Keratinocyte (primary cell): ENCODE data around the gene GALNT2. TPM values are rescaled to one million over a fixed set of nuclear protein-coding genes. Genes with fewer than 3 reads are reported as not detected.

Experiments used
- DNase-seq: peaks from one replicate; pipeline ENCODE4 v3.0.0-alpha.2; 2011; ENCODE audit warnings: low read depth, missing footprints, low spot score
- FAIRE-seq: peaks from 2 replicates; lab custom pipeline; 2011; peaks lifted over from hg19 to GRCh38; lab: Jason Lieb, UNC
- H2AFZ ChIP-seq: 2 replicates; pipeline ENCODE4 v1.6.0; 2012; ENCODE audit warnings: low read length, control low read depth, inconsistent platforms; ENCODE audit not compliant: control insufficient read depth
- H3K27ac ChIP-seq: 2 replicates; pipeline ENCODE4 v1.5.1; 2011; ENCODE audit warnings: low read length; ENCODE audit not compliant: control insufficient read depth, insufficient read depth
- H3K27me3 ChIP-seq: 3 replicates; pipeline ENCODE4 v1.6.0; 2011; ENCODE audit warnings: low read length; ENCODE audit not compliant: control insufficient read depth, insufficient read depth; ENCODE audit errors: extremely low read depth
- H3K36me3 ChIP-seq, 2 experiments: 2 replicates in 1 of 2; 3 replicates in 1 of 2; pipeline ENCODE4 v1.5.1; 2011; ENCODE audit warnings: low read length in 2 of 2, mild to moderate bottlenecking in 1 of 2; ENCODE audit not compliant: control insufficient read depth in 2 of 2, insufficient read depth in 2 of 2; ENCODE audit errors: extremely low read depth in 1 of 2
- H3K4me1 ChIP-seq: 3 replicates; pipeline ENCODE4 v1.5.1; 2011; ENCODE audit warnings: low read length; ENCODE audit not compliant: control insufficient read depth, insufficient read depth; ENCODE audit errors: extremely low read depth
- H3K4me2 ChIP-seq: 3 replicates; pipeline ENCODE4 v1.6.0; 2011; ENCODE audit warnings: low read depth, low read length; ENCODE audit not compliant: control insufficient read depth, insufficient read depth; ENCODE audit errors: extremely low read depth
- H3K4me3 ChIP-seq, 3 experiments: fragments of 200-600 bp in 1 of 3; sonication (generic) in 1 of 3; 2 replicates in 2 of 3; 3 replicates in 1 of 3; pipeline ENCODE4 v1.5.1; 2011 to 2016; ENCODE audit warnings: low read length in 3 of 3, mild to moderate bottlenecking in 3 of 3, control low read depth in 2 of 3, inconsistent platforms in 1 of 3, low read depth in 1 of 3, mixed read lengths in 1 of 3, mixed run types in 1 of 3, moderate library complexity in 1 of 3; ENCODE audit not compliant: control insufficient read depth in 2 of 3, insufficient read depth in 2 of 3; ENCODE audit errors: extremely low read depth in 1 of 3
- H3K79me2 ChIP-seq: 2 replicates; pipeline ENCODE4 v1.6.0; 2012; ENCODE audit warnings: low read length; ENCODE audit not compliant: control insufficient read depth, insufficient read depth
- H3K9ac ChIP-seq: 3 replicates; pipeline ENCODE4 v1.6.0; 2011; ENCODE audit warnings: low read length; ENCODE audit not compliant: control insufficient read depth, insufficient read depth; ENCODE audit errors: extremely low read depth
- H3K9me1 ChIP-seq: 3 replicates; pipeline ENCODE4 v1.6.0; 2011; ENCODE audit warnings: low read length; ENCODE audit not compliant: control insufficient read depth, insufficient read depth; ENCODE audit errors: extremely low read depth
- H3K9me3 ChIP-seq: 2 replicates; pipeline ENCODE4 v1.5.1; 2012; ENCODE audit warnings: low read depth, low read length; ENCODE audit not compliant: control insufficient read depth
- H4K20me1 ChIP-seq: 3 replicates; pipeline ENCODE4 v1.6.0; 2011; ENCODE audit warnings: low read length; ENCODE audit not compliant: control insufficient read depth, insufficient read depth; ENCODE audit errors: extremely low read depth
- EZH2 ChIP-seq: IDR thresholded peaks from one replicate; pipeline ENCODE4 v1.6.1; 2012; ENCODE audit warnings: inconsistent platforms, mild to moderate bottlenecking, low read length, moderate library complexity
- dilution Hi-C: fragments of 300-500 bp; cut with MboI; formaldehyde crosslinking; loops from one replicate; pipeline ENCODE4 v1.7.0; 2020; ENCODE audit warnings: low sequenced_read_pairs; ENCODE audit not compliant: extremely low pct_ligation_motif_present
- polyA plus RNA-seq, 5 experiments: library from polyadenylated mRNA; depleted of rRNA in 3 of 5; stranded (reverse) in 3 of 5; stranded (forward) in 1 of 5; unstranded in 1 of 5; fragments of >200 nt; gene quantifications; 1 replicate in 1 of 5; 2 replicates in 3 of 5; 3 replicates in 1 of 5; pipeline versions ENCODE4 v1.2.1 to v1.2.3, GENCODE V29; 2011 to 2012; ENCODE audit warnings: missing spikeins in 2 of 5, low read depth in 1 of 5, low replicate concordance in 1 of 5
- TF ChIP-seq, protein P1 (sequence below), 3 experiments: IDR thresholded peaks in 1 of 3; conservative IDR thresholded peaks in 1 of 3; optimal IDR thresholded peaks in 1 of 3; 2 replicates in 2 of 3; 3 replicates in 1 of 3; pipeline versions ENCODE3 to v1.5.1; 2011; ENCODE audit warnings: low read length in 3 of 3, mild to moderate bottlenecking in 3 of 3, moderate library complexity in 2 of 3, control low read depth in 1 of 3, inconsistent platforms in 1 of 3; ENCODE audit not compliant: insufficient read depth in 2 of 3; ENCODE audit errors: extremely low read depth in 1 of 3

GALNT2 gene
- polyA plus RNA-seq, 1 donor (not counting 4 experiments of a cell fraction or from before 2014, with no cell fraction given) = 61.7 TPM

DNA sequence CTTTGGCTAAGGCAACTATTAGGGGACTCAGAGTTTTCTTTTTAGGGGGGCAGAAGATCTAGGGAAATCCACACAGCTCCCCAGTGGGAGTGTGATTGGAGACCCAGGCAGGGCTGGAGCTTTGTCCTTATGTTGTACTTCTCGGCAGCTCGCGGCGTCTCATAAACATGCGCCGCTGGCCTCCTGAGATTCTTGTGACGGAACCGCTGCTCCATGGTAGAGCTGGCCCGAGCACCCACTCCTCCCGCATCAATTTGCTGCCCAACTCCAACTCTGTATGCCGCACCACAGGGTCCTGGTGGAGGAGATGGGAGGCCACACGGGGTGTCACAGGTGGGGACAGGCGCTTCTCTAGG, 143.9 kb downstream of the GALNT2 start:
- dilution Hi-C loops = no loop called here
- Histone ChIP-seq H3K4me1 (no peaks in the 10 kb centered on the region), H3K4me2 (no peak overlapping the region), H3K9me1 (peaks cover 2% of the 10 kb centered on the region), H3K9ac (no peak overlapping the region), H3K79me2 (peaks cover 57% of the 10 kb centered on the region), H3K27ac (no peak overlapping the region), H3K9me3 (no peaks in the 10 kb centered on the region), H3K4me3 (no peak overlapping the region), H3K36me3 (peaks cover 0 to 4% of the 10 kb centered on the region in 2 experiments), H2AFZ (no peak overlapping the region), H3K27me3 (no peaks in the 10 kb centered on the region), H4K20me1 (peaks cover 6% of the 10 kb centered on the region)
- DNase-seq (no peak), FAIRE-seq (no peak)
- TF ChIP-seq, protein P1, sequence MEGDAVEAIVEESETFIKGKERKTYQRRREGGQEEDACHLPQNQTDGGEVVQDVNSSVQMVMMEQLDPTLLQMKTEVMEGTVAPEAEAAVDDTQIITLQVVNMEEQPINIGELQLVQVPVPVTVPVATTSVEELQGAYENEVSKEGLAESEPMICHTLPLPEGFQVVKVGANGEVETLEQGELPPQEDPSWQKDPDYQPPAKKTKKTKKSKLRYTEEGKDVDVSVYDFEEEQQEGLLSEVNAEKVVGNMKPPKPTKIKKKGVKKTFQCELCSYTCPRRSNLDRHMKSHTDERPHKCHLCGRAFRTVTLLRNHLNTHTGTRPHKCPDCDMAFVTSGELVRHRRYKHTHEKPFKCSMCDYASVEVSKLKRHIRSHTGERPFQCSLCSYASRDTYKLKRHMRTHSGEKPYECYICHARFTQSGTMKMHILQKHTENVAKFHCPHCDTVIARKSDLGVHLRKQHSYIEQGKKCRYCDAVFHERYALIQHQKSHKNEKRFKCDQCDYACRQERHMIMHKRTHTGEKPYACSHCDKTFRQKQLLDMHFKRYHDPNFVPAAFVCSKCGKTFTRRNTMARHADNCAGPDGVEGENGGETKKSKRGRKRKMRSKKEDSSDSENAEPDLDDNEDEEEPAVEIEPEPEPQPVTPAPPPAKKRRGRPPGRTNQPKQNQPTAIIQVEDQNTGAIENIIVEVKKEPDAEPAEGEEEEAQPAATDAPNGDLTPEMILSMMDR (optimal IDR thresholded peaks at IDR 0.05 in 1 of 3, IDR thresholded peaks at IDR 0.05 in 1 of 3, conservative IDR thresholded peaks at IDR 0.05 in 1 of 3; ENCODE audit: extremely low read depth in 1 of 3, insufficient read depth in 2 of 3, low read length in 3 of 3) = no peak
- TF ChIP-seq EZH2 = no peak

DNA sequence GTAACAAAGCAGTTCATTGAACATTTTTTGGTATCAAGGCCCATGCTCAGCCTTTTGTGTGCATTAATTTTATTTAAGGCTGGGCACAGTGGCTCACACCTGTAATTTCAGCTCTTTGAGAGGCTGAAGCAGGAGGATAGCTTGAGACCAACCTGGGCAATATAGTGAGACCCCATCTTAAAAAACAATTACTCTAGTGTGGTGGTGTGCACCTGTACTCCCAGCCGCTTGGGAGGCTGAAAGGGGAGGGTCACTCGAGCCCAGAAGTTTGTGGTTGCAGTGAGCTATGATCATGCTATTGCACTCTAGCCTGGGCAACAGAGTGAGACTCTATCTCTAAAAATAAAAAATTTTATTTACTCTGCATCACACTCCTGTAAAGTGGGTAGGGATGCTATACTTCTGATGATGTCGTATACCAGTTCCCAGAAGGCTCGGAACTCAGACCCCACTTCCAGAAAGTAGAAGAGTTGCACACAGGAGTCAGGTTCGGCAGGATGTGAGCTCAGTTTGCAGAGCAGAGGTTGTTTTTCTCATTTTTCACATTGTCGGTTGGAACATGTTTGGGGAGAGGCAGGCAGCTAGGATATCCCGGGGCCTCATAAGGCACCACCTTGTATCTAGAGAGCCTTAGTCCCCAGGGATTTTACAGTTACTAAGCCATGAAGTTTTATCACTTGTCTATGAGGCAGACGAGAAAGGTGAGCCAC, 144.6 kb downstream of the GALNT2 start:
- H3K27ac ChIP-seq = no peak overlapping the region
- no peak for FAIRE-seq

More for the DNA sequence above, 144.6 kb downstream of the GALNT2 start:
- H3K4me2 ChIP-seq = no peak overlapping the region
- peaks cover 2% of the 10 kb centered on the region for H3K9me1 ChIP-seq
- TF ChIP-seq, protein P1 (optimal IDR thresholded peaks at IDR 0.05 in 1 of 3, IDR thresholded peaks at IDR 0.05 in 1 of 3, conservative IDR thresholded peaks at IDR 0.05 in 1 of 3; ENCODE audit: extremely low read depth in 1 of 3, insufficient read depth in 2 of 3, low read length in 3 of 3) = no peak
- TF ChIP-seq EZH2 = no peak
- H3K79me2 ChIP-seq = peaks cover 60% of the 10 kb centered on the region
- peaks cover 1 to 4% of the 10 kb centered on the region in 2 experiments for H3K36me3 ChIP-seq
- H3K9ac ChIP-seq = no peak overlapping the region
- dilution Hi-C loops = no loop called here
- H2AFZ ChIP-seq = no peak overlapping the region
- H3K4me1 ChIP-seq = no peaks in the 10 kb centered on the region
- no peaks in the 10 kb centered on the region for H3K27me3 ChIP-seq
- DNase-seq = no peak
- H4K20me1 ChIP-seq = peaks cover 6% of the 10 kb centered on the region
- H3K9me3 ChIP-seq = no peaks in the 10 kb centered on the region
- no peak overlapping the region for H3K4me3 ChIP-seq
